ENCODE data around the gene EPB41L4A. TPM values are rescaled to one million over a fixed set of nuclear protein-coding genes. Genes with fewer than 3 reads are reported as not detected.
"Not testable (repeated sequence)": the region's sequence is repeated elsewhere in the genome, so short reads cannot be mapped to it uniquely, and the experiment has no call there.

The EPB41L4A gene
- total RNA-seq, 1 donor from 2014 or later, result 18.0 TPM

DNA sequence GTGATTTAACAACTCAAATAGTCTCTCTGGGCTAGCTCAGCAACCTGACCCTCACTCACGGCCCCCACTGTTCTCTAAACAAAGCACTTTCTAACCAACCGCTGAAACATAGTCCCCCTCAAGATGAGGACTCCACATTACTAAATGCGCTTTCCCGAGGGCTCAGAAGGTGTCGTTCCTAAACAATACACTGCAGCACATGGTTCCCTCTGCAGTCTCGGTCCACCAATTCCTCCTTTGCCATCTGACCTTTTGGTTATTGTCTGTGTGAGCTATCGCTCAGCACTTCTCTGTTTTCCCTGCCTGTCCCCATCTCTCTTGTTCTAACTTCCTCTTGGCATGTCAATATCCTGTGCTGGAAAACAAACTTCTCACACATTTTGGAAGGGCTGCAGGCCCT is 7.2 kb downstream of the EPB41L4A start:
- DNase-seq (ENCODE audit: low spot score), result no peak
- intact Hi-C loops (cut with DNase I), result loop anchor here (5.0 to 10.0 kb wide), 2 partner anchors 35 to 657 kb away; partner anchors contain the start of gene NREP

DNA sequence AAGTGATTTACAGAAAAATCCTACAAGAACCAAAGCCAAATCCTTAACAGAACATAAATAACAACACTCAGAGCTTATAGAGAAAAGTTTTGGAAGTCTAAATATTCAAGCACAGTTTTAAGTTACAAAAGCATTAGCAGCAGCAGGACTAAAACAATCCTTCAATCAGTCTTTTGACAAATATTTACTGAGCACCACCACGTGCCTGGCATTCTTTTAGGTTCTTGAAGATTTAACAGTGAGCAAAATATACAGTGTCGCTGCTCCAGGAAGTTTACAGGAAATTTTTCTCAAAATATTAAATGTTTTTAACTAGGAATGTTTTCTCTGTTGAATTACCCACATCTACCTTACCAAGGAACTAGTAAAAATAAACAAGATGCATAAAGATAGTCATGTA is 11.4 kb downstream of the EPB41L4A start:
- DNase-seq (ENCODE audit: low spot score), result no peak
- intact Hi-C loops (cut with DNase I), result no loop called here

DNA sequence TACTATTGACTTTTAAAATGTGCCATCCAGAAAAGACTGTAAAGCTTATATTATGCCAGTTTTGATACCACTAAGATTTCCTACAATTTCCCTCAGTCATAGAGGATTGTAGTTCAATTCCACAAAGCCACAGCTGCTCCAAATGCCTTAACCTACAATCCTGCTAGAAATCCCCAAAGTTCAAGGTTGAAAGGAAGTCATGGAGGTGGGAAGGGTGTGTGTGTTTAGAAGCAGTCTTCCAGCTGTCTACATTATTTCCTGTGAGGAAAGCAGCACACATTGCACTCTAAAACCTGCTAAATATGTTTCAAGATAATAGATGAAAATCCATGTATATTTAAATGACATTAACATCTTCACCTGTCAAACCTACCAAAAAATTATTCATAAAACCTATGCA is 11.8 kb downstream of the EPB41L4A start:
- DNase-seq (ENCODE audit: low spot score), result no peak
- intact Hi-C loops (cut with DNase I), result no loop called here

DNA sequence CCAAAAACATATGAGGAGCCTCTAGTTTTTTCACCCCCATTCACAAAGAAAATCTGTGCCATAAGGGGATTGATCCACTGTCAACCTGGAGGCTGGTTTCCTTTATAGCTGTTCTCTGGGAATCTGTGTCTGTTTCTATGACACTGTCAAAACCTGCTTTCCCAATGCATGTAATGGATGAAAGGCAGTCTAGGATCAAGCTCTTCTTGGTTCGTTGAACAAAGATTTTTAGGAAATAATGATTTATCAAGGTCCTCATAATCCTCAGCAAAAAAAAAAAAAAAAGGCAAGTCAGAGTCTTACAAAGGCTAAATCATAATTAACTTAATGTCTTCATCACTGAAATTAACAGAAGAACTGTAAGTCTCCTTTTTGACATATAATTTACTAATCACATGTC is 16.0 kb downstream of the EPB41L4A start:
- DNase-seq (ENCODE audit: low spot score), result no peak
- intact Hi-C loops (cut with DNase I), result no loop called here

DNA sequence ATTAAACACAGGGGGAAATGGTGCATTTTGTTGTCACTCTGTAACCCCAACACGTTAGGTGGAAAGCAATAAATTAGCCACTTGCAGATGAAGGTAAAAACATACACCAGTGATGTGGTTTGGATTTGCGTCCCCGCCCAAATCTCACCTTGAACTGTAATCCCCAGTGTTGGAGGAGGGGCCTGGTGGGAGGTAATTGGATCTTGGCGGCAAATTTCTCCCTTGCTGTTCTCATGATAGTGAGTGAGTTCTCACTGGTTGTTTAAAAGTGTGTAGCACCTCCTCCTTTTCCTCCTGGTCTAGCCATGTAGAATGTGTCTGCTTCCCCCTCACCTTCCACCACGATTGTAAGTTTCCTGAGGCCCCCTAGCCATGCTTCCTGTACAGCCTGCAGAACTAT is 17.2 kb downstream of the EPB41L4A start:
- intact Hi-C loops (cut with DNase I), result no loop called here
- DNase-seq (ENCODE audit: low spot score), result no peak

DNA sequence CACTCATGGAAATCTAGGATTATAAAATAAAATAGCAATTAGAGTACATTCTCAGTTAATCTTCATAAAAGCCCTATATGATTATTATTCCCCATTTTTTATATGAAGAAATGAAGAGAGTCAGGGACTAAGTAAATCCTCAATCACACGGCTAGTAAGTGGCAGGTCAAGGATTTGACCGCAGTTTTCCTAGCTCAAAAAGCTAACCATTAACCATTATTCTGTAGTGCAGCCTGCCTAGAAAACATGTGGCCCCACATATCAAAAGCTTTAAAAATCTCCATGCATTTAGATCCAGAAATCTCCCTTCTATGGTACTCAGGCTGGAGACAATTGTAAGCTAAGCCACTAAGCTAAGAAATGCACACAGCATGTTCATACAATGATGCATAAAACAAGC is 21.4 kb downstream of the EPB41L4A start:
- DNase-seq (ENCODE audit: low spot score), result no peak
- intact Hi-C loops (cut with DNase I), result no loop called here

DNA sequence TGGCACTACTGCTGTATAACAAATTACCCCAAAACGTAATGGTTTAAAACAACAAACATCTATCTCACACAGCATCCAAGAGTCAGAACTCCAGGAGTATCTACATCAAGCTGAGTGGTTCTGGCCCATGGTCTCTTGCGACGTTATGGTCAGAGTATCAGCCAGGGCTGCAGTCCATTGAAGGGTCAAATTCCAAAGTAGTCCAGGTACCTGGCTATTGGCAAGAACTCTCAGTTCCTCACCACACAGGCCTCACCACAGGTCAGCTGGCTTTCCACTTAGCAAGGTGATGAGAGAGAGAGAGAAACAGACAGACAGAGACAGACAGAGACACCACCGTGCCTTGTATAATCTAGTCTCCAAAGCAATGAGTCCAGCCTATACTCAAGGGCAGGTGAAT is 22.6 kb downstream of the EPB41L4A start:
- intact Hi-C loops (cut with DNase I), result no loop called here
- DNase-seq (ENCODE audit: low spot score), result no peak

DNA sequence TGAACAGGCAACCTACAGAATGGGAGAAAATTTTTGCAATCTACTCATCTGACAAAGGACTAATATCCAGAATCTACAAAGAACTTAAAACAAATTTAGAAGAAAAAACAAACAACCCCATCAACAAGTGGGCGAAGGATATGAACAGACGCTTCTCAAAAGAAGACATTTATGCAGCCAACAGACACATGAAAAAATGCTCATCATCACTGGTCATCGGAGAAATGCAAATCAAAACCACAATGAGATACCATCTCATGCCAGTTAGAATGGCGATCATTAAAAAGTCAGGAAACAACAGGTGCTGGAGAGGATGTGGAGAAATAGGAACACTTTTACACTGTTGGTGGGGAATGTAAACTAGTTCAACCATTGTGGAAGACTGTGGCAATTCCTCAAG is 23.8 kb downstream of the EPB41L4A start:
- intact Hi-C loops (cut with DNase I); DNase-seq (ENCODE audit: low spot score): not testable (repeated sequence)

DNA sequence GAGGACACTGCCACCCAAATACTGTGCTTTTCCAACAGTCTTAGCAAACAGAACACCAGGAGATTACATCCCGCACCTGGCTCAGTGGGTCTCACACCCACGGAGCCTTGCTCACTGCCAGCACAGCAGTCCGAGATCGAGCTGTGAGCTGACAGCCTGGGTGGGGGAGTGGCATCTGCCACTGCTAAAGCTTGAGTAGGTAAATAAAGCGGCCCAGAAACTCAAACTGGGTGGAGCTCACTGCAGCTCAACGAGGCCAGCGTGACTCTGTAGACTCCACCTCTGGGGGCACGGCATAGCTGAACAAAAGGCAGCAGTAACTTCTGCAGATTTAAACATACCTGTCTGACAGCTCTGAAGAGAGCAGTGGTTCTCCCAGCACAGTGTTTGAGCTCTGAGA is 28.8 kb downstream of the EPB41L4A start:
- DNase-seq (ENCODE audit: low spot score), result no peak
- intact Hi-C loops (cut with DNase I), result no loop called here

DNA sequence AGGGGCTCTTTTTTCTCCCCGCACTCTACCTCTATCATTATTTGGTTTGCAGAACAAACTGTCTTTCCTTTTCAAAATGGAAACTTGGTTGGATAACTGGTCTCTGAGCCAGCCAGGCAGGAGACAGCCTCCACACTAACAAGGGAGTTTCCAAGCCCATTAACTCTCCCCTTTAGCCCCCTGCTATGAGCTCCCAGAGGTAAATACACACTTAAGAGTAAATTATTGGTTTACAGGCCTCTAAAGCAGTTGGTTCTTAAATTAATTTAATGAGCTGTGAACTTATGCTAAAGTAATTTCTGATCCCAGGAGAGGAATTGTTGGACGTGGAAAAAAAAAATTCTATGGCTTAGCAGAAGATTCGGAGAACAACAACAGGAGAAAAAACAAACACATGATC is 30.3 kb downstream of the EPB41L4A start:
- no peak for DNase-seq (ENCODE audit: low spot score)
- intact Hi-C loops (cut with DNase I), result no loop called here

DNA sequence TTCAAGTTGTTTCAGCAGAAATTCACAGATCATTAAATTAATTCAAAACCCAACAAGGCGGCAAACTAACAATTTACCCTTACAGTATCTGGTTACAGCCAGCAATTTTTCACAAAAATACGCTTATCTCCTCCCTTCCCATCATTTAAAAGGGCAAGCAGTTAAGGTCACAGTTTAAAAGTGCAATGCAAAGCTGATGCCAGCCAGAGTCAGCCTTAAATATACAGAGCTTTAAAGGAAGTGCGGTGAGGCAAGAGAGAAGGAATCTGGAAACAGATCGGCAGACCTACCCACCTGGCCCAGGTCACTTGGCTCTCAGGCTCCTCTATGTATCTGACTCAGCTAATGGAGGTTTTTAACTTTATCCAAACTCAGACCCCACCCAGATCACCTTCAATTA is 31.0 kb downstream of the EPB41L4A start:
- DNase-seq (ENCODE audit: low spot score), result no peak
- intact Hi-C loops (cut with DNase I), result no loop called here

DNA sequence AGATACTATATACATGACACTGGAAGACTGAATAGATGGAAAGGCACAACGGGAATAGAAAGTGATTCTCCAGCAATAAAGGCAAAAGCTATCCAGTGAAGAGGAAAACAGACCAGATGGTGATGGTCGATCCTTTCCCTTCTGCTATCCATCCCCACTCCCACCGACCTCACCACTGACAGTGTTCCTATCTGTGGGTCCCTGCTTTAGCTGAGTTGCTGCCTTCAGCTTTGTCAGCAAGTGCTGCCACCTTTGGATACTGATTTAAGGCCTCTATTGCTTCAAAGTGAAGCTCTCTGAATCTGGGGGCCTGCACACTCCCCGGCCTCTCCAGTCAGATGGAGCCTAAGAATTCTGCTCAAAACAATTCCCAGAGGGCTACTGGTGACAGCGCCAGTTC is 32.3 kb downstream of the EPB41L4A start:
- intact Hi-C loops (cut with DNase I), result no loop called here
- no peak for DNase-seq (ENCODE audit: low spot score)

DNA sequence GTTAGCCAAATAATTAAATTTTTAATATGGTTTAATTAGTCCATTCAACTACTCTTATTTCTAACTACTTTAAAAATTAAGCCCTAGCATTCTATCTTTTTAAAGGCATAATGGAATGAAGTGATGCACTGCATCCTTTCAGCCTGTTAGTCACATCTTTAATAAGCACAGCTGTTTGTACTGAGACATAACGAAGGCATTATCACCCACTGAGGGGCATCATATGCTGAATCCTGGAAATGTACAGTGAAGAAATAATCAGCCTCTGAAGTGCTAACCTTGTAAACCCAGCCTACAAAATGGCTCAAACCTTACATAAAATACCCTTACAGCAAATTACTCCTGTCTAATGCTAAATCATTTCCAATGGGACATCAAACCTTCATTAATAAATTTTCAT is 33.1 kb downstream of the EPB41L4A start:
- intact Hi-C loops (cut with DNase I), result no loop called here

DNA sequence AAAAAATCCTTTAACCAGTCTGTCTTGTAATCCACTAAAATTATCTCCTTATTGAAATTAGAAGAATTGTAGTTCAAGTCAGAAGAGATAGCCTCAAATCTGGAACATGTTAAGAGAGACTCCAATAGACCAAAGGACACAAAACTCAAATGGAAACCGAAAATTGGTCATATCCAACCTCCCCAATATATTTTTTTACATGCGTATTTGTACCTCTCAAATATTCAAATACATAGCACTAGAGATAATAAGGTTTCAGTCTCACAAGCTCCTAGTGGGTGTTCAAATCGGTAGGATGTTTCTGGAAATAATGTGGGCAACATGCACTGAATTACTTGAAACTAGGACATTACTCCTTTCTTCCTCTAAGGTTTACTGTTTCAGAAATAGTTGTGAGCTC is 33.5 kb downstream of the EPB41L4A start:
- intact Hi-C loops (cut with DNase I), result no loop called here
- no peak for DNase-seq (ENCODE audit: low spot score)

More for the DNA sequence above, 33.1 kb downstream of the EPB41L4A start:
- no peak for DNase-seq (ENCODE audit: low spot score)

DNA sequence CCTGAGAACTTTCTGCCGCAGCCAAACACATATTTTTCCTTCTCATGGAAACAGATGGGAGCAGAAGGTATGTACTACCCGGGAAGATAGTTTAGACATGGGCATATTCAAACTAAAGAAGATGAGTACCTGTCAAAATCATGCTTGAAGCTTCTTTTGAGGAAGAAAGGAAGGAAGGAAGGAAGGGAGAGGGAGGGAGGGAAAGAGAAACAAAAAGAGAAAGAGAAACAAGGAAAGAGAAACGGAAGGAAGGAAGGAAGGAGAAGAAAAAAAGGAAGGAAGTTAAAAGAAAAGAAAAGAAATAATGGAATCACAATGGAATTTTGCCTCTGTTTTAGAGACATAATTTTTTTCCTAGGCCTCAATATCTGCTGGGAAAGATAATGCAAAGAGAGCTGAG is 34.6 kb downstream of the EPB41L4A start:
- intact Hi-C loops (cut with DNase I), result no loop called here
- DNase-seq (ENCODE audit: low spot score), result no peak

DNA sequence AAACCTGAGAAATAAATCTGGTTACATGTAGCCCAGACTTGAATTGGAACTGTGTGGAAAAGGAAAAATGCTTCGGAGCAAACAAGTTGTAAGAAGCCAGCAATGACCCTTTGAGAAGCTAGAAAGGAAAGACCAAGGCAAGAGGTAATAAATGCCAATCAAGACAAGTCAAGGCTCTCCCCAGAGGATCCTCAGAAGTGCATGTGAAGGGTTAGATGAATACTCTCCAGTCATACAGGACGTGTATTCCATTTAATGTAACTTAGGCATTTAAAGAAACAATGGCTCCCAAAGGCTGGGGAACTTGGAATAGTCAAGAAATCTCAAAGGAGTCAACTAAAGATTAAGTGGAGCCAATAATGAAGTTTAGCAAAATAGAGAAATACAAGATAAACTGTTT is 36.2 kb downstream of the EPB41L4A start:
- DNase-seq (ENCODE audit: low spot score), result no peak

DNA sequence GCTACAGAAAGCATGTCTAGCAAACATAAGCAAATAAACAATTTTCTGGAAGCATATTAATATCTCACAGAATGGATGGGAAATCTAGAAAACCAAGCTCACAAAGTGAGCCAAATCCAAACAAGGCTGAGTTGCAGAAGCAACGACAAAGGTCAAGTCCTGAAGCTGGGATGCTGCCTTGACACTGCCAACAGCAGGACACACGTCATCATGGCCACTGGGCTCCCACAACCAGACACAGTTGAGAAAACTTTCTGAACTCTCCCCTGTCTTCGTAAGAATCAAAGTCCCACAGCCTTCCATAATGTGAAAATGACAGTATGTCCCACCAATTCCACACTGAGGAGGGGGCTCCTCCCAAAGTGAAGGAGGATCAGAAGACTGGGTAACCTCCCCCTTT is 37.6 kb downstream of the EPB41L4A start:
- intact Hi-C loops (cut with DNase I), result no loop called here
- DNase-seq (ENCODE audit: low spot score), result no peak

More for the DNA sequence above, 36.2 kb downstream of the EPB41L4A start:
- intact Hi-C loops (cut with DNase I), result no loop called here

DNA sequence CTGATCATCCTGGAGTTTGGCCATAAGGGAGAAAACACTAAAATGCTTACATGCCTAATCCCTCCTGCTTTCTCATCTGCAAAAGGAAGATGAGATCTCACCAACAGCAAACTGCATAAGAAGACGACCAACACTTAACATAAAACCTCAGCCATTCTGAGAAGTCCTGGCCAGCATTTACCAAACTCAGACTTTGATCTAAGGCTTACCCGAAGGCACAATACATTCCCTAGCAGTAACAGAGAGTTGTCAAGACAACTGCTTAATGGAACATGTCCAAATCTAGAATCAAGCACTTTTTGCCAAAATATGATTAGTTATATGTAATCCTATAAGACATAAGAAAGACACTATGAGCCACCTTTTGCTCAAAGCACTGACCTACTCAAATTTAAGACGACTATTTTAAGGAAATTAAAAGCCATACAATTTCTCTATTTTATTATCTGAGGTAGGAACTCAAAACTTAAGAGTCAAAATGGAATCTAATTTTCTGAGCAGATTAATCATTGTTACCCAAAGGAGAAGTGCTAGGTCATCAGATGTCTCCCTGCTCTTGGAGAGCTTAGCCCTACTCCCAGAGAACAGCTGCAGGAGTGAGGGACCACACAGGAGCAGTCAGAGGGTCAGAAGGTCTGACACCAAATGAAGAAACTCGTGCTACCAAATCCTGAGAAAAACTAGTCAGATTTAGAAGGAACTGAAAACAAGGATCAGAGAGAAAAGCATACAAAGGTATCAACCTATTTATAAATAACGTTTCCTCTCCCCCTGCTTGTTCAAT is 39.3 kb downstream of the EPB41L4A start:
- intact Hi-C loops (cut with DNase I), result loop anchor here (5.0 kb wide), 1 partner anchor 33 kb away; no protein-coding TSS in a partner anchor
- no peak for DNase-seq (ENCODE audit: low spot score)

DNA sequence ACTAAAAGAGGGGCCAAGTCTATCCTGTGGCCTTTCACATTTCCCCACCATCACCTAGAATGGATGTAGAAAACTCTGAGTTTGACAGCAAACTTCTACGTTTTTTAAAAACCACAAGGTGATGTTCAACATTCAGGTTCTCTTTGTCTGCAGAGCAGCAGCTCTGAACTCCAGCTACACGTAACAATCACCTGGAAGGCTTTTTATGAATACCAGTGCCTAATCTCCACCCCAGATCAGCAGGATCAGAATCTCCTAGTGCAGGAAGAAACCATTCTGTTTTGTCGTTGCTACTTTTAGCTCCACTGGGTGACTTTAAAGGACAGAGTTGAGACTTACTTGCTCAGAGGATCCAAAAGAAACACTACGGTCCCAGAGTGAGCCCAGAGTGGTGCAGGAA is 44.3 kb downstream of the EPB41L4A start:
- intact Hi-C loops (cut with DNase I), result loop anchor here (5.0 kb wide), 1 partner anchor 37 kb away; no protein-coding TSS in a partner anchor
- DNase-seq (ENCODE audit: low spot score), result no peak

DNA sequence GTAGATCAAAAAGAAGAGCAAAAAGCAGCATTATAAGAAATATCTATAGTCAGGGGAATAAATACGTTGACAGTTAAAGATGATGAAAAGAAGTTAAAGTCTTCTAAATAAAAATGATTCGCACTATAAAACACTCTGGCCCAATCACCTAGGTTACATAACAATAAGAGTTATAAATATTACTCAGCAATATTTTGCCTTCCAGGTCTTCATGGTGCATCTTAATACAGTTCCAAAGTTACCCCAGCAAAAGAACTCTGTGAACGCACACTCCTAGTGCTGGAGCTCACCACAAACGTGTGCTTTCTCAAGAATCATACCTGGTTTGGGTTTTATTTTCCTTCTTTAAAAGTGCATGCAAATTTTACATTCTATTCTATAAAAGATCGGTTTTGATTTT is 44.7 kb downstream of the EPB41L4A start:
- intact Hi-C loops (cut with DNase I), result no loop called here

DNA sequence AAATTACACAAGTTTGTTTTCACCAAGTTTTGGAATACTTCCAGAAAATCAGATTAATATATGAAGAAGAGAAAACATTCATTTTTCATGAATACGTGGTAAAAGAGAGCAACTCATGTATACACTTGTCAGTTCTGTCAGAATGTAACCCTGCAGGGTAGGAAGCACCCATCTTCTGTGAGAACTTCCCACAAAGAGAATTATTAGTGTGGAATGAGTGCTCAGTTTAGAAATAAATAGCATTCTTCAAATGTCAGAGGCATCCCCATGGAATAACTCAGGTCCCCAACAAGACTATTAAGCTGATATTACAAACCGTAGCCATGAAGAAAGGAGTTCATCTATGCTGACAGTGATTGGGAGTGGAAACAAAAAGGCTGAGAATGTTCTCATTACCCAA is 45.2 kb downstream of the EPB41L4A start:
- no peak for DNase-seq (ENCODE audit: low spot score)
- intact Hi-C loops (cut with DNase I), result no loop called here

More for the DNA sequence above, 44.7 kb downstream of the EPB41L4A start:
- no peak for DNase-seq (ENCODE audit: low spot score)

DNA sequence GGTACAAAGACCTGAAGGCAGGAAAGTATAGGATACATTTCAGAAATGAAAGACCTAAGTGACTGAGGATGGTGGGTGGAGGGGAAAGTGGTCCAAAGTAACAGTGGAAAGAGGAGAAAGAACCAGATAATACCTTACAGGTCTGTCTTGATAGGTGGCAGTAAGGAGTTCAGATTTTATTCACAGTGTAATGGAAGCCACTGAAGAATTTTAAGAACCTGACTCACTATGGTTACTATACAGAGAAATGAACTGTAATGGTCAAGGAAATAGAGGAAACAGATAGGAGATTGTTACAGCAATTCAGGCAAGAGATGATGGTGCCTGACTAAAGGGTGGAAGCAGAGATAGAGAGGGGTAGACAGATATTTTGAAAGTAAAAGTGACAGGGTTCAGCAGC is 46.5 kb downstream of the EPB41L4A start:
- no peak for DNase-seq (ENCODE audit: low spot score)

More for the DNA sequence above, 46.5 kb downstream of the EPB41L4A start:
- intact Hi-C loops (cut with DNase I), result no loop called here
